ENCODE data around the gene RRAD.

Gene RRAD

DNA sequence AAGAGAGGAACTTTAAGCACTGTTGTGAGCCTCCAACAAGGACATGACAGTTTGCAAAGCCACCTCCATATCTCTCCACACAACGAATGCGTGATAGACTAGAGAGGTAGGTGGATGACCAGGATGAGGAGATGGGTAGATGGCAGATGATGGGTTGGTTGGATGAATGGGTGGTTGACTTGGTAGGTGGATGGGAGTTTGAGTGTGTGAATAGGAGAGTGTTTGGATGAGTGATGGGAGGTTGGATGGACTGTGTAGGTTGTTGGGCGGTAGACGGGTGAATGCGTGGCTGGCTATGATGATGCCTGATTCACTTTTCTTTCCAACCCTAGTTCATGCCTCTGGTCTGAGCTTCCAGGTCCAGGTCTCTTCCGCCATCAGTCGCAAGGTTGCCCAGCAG is 10.8 kb downstream of the RRAD start:
- no peak for DNase-seq

DNA sequence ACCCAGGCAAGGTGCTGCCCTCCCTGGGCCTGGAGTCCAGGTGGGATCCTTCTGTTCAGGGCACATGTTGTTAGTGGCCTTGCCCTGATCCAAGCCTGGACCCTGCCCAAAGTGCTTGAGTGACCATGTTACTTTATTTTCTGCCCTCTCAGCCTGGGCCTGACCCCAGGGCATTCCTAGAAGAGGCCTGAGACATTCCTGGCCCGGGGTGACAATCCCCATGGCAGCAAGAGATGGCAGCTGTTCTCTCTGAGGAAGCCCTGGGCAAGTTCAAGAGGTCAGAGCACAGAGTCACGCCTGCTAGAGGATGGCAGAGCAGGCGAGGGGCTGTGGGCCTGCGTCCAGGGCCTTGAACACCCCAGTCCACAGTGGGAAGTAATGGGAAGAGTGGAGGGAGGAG is 11.6 kb downstream of the RRAD start:
- DNase-seq = no peak

DNA sequence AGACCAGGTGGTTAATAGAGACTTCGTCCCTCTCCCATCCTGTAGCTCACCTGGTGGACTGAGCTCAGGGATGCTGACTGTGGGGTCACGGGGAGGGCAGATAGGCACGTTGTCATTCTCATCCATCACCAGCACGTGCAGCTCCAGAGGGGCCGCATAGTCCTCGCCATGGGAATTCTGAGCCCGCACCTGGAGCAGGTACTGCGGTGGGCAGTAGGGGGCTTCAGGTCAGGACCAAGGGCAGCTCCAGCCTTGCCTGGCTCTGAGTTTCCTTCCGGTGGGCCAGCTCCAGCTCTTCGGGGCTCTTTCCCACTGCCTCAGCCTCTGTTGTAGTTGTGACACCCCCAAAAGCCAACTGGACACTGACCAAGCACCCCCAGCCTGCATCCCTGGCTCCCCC is 12.3 kb downstream of the RRAD start:
- DNase-seq = no peak

DNA sequence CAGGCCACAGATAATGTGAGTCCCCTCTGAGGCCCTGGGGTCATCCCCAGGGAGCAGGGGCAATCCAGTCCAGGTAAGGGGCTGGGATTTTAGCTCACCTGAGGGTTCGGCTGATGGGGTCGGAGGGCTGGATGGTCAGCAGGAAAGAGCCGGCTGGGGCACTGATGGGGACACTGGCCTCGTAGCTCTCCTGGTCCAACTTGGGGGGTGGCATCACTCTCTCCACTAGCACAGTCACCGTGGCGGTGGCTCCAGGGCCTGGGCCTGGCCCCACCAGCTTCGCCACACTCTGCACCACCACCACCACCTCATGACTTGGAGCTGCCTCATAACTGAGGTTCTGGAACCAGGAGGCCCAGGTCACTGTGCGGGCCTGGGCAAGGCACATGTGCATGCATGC is 13.5 kb downstream of the RRAD start:
- DNase-seq = no peak

DNA sequence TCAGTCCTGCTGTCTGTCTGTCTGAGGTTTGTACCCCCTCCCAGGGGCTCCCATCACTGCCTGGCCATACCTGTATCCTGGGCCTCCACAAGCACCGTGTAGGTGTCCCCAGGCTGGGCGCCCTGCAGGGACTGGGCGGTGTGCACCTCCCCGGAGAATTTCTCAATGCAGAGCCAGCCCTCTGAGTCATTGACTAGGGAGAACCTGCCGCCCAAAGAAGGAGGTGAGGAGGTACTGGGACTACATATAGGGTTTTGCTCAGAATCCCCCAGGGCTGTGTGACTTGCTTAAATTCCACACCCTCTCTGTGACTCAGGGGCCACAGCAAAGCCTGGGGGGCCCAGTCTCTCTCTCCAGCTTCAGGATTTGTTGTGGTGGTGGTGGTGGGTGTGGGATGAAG is 14.2 kb downstream of the RRAD start:
- no peak for DNase-seq

DNA sequence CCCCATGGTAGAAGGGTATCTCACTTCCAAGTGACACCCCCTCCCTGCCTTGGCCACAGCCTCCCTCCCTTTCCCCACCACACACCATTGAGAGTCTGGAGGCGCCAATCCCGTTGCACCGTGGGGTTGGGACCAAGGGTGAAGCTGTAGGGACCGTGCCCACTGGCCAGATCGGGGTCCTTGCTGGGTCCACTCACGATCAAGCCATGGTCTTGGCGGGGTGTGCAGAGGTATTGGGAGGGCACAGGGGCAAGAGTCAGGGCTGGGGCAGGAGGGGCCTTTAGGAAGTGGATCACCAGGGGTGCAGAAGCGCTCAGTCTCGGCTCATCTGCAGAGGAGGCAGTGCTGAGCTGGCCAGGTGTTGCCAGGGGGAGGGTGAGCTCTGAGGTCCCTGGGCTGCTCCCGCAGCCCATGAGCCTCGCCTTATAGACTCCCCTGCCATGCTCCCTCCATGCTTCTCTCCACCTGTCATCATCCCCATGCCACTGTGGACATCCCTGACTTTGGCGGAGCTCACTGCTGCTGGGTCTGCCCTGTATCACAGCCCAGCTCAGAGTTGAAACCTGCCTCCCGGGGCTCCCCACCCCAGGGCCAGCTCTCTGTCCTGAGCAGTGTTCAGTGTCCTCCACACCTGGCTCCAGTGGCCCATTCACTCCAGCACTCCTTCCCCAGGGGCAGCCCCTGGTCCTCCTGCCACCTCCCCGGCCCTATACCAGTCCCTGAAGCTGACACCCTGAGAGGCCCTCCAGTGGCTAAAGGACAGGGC is 15.0 kb downstream of the RRAD start:
- no peak for DNase-seq

DNA sequence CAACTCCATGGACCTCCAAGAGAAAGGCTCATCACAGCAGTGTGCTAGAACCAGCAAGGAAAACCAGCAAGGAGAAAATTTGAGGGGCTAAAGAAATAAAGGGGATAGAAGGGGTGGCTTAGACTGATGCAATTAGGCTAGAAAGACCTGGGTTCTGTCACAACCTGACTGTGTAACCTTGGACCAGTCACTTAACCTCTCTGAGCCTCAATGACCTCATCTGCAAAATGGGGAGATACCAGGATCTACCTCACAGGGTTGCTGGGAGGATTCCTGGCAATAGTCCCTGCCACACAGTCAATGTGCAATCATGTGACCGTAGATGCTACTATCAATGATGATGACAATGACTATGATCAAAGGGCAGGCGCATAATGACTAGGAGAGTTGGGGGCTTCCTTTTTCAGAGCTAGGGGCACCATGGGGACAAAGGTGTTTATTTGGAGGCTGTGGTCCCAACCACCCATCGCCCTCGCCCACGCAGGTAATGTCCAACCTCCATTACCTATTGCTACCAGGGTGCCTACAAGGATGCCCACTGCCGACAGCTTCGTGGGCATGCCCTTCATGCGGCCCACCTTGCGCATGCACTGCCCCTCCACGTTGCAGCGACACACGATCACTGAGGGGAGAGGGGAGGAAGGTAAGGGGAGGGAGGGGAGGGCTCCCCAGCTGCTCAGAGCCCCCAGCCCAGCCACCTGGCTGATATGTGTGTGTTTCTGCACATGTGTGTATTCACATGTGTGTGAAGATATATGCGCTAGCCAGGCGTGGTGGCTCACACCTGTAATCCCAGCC is 16.4 kb downstream of the RRAD start:
- no peak for DNase-seq

DNA sequence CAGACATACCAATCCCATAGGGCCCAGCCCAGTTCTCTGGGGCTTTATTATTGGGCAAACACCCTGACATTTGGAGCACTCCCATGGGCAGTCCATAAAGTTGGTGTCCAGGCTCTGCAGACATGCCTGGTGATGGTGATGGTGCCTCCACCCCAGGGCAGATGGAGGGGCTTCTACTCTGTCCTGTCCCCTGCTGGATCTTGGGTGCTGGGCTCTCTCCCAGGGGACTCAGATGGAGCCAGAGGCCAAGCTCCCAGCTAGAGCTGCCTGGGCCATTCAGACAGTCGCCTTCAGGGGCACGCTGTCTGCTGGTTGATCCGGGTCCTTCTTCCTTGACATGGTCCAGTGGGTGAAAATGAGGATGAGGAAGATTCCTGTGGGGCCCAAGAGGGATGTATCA is 17.2 kb downstream of the RRAD start:
- no peak for DNase-seq

DNA sequence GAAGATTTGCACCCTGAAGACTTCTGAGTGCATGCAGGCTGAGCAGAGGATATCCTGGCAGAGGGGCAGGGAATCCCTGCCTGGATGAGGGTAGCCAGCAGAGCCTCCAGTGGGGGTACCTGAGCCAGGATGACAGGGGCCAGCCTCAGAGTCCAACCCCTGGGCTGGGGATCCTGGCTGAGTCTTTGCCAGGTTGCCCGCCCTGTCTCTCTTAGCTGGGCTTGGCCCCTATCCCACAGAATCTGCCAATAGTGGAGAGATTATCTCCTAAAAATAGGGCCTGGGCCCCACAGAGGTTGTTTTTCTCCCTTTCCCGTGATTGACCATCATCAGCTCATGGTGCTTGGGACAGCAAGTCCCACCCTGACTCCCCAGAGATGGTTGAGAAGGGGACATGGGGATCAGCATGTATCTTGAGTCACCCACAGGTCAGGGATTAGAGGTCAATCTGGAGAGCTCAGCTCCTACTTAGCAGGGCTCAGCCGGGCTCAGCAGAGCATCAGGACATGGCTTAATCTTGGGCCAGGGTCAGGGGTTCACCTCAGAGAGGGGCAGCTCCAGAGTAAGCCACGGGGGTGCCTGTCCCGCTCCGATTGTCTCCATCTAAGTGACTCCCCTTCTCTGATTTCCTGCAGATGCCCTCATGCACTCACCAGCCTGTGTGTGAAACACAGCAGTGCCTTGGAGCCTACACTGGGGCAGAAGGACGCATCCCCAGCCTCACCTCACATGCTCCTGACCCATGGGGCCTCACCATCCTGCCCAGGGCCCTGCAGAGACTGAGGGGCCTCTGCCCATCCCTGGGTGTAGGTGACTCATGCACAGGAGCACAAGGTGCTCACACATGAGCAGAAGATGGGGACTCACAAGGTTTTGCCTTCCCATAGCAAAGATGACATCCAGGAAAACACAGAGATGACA is 18.2 kb downstream of the RRAD start:
- DNase-seq = no peak

DNA sequence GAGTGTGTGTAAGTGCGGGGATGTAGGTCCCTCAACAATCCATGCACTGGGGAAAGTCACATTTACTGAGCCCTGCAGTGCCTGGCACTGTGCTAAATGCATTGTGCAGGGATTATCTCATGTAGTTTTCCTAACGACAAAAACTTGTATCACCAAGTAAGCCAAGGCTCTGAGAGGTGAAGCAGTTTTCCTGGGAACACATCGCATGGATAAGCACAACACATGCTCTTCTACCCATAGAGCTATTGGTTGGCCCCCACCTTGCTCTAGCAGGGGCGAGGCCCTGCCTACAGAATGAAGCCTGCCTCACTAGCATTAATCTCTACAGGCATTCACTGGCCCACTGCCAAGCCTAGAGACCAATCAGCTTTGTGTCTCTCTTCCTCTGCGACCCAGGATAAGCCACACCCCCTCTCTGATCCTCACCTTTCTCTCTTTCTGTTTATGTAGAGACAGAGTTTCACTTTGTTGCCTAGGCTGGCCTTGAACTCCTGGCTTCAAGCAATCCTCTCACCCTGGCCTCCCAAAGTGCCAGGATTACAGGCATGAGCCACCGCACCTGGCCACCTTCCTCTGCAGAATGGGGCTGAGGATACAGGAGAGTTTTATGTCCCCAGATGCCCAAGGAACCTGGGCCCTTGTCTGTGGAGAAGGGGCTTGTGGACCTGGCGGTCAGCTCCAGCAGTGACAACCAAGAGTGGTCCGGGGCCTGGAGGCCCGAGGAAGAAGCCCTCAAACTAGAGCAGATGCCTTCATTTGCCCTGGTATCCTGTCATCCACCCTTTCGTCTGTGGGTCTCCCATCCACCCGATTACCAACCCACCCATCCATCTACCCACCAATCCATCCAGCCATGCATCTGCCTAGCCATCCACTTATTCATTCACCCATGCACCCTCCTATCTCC is 19.4 kb downstream of the RRAD start:
- DNase-seq = no peak

DNA sequence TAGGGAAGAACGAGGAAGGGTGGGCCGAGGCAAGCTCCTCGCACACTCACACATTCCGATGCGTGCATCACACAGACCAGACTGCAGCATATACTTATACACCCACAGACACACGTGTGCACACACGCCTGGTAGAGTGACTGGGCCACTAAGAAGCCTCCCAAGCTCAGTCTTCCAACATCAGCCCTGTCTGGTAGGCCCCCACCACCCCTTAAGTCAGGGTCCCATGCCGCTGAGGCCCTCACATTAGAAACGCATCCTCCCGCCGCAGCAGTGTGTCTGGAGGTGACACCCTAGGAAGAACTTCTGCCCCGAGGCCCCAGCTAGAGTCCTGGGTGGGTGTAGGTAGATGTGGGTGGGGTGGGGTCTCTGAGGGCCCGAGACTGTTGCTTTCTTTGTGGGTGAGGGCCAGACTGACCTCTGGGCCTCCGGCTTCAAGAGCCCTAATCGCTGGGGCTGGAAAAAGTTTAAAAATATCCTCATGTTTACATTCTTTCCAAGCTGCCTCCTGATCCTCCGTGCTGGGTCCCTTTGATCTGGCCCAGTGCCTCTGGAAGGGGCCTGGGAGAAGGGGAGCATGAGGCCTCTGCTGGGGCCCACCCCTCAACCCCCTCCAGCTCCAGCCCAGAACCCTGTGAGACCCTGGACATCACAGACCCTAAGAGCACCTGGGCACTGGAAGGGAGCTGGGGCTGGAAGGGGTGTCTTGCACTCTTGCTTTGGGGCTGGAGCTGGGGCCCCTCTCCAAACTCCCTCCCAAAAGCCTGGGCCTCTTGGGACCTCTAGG is 20.3 kb downstream of the RRAD start:
- no peak for DNase-seq

DNA sequence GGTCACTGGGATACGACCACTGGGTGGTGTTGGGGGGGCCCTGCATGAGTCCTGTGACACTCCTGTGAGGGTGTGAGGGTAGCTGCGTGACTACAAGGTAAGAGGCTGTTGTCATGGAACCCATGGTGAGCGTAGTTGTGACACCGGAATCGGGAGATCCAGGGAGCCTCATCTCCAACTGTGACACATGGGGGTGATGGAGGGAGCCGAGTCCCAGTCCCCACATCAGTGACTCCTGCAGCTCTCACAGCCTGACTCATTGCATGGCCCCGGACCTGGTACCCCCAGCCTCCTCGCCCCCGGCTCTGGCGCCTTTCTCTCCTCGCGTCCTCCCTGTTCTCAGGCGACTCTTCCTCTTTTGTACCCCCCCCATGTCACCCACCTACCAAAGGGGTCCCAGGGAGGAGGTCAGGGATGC is 20.9 kb downstream of the RRAD start:
- no peak for DNase-seq

DNA sequence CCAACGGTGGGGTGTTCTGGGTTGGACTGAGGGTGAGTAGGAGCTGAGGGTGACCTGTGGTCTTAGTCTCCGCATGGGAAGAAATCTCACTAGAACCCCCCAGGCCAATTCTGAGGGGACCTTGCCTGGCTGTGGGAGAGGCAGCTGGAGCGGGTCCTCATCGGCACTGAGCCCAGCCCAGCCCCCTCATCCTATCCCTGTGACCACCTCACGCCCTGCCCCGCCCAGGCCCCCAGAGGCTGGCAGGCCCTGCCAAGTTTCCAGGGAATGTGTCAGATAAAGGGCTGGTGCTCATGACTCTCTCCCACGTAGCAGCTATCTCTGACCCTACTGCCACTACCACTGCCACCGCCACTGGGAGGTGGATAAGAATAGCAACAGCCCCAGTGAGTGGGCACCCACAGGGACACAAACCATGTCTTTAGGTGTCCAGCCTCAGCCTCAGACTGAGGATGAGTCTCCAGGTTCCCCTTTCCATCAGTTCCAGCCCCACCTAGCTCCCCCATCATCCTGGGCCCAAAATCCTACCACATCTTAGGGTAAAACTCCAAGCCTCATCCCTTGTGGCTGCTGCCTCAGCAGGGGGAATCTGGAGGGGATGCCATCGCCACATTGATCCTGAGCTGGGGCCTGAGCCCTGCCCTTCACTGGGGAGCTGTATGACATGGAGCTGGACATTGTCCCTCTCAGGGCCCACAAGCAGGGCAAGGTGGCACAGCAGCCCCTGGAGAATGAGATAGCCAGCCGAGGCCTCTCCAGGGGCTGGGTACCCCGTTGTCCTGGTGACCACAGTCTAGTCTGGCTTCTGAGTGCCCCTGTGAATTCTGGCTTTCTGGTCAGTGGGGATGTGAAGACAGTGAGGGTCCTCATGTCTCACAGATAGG is 21.5 kb downstream of the RRAD start:
- DNase-seq = no peak

DNA sequence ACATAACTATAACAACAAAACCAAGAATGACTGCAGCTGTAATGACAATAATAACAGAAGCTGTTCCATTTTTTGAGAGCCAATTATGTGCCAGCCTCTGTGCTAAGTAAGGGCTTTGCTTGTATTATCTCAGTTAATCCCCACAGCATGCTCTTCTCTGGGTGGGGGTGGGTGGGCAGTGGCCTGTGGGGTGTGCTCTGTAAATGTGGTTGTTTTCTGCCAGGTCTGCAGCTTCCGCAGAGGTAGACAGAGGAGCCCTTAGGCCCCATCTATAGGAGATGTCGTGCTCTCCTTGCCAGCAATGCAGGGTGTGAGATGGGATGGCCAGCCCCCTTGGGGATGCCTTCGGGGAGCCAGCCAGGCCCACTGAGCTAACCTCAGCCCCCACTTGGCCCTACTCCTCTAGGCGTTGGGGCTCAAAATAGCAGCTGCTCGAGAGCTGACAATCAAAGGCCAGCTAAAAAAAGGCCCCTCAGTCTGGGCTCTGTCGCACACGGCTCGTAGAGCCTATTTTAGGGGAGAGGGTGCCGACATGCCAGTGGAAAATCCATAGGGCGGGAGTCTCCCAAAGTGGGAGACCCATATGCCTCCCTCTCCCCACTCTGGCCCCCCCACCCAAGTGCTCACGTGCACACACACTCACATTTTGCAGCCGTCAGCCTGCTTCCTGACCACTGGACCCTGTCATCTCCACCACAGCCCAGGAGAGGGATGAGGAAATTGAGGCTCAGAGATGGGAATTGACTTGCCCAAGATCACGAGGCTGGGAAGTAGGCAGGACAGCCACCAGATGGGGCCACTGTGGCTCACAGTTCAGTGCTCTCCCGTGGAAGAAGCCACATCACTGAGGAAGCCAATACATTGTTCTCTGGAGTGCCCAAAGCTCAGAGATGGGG is 22.4 kb downstream of the RRAD start:
- no peak for DNase-seq

DNA sequence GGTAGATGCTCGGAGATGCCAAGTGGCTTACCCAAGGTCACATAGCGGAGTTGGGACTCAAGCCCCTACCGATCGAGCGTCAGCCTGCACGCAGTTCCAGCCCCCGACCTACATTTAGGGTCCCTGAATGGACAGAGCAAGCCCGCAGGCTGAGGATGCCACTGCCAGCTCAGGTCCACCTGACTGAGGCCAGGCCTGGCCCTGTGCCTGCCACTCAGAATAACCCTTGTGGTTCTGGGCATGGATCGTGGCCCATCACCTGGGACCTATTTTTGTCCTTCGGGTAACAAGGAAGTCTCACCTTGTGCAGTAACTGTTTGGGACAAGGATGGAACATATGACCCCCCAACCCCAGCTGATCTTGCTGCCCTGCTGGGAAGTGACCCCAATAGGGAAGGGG is 23.7 kb downstream of the RRAD start:
- DNase-seq = no peak

DNA sequence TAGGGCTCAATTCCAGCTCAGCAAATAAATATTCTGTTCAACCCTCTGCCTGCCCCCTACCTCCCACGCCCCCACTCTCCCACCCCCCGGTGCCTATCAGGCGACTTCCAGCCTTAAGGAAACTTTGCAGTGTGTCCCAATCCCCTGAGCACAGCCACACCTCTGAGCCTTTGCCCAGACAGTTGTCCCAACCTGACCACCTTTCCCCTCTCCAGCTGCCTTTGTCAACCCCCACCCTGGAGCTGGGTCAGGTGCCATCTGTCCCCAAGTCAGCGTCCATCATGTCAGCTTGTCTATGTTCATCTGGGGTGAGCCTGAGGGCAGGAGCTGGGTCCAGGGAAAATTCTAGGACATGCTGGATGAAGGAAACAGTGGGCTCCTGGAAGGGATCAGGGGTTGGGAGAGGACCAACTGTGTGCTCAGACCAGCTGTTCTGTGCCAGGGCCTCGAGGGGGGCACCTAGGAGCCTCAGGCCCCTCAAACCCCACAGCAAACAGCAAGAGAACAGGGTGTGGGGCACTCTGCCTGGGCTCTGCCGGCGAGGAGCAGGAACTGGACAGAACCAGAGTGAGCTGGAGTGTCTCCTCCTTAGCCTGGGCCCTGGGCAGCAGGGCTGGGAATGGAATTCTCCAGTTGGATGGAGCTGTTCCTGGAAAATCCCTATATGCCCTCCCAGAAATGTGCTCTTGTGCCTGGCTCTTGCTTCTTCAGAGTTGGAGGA is 24.5 kb downstream of the RRAD start:
- DNase-seq = no peak

DNA sequence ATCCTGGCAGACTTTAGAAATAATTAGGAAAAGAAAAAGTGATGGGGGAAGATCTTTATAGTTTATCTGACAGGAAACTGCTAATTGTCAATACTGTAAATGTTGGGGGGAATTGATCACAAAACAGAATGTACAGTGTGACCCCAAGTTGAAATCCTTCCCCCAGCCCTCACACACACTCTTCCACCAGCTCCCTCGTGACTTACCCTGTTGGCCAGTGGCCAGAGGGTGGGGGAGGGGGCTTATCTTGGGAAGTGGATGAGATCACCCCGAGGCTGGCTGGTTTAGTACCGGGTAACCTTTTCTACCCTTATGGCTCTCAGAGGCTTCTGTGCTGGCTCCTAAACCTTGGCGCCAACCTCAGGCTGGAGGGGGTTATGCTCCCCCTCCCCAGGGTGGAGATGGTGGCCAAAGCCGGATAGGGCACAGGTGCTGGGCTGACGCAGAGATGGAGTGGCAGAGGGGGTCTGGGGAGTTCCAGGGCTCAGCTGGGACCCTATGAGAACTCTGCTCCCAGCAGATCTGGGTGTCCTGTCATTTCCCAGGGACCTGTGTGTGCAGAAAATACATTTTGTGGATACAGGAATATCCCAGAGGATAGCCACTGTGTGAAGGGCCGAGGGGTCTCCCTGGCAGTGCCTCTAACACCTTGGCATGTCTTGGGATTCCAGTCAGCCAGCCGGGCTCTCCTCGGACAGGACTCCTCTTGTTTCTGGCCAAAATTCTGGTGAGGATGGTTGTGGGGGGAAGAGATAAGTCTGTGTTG is 25.2 kb downstream of the RRAD start:
- no peak for DNase-seq

Measured in effector CD8-positive, alpha-beta T cell (primary cell).